Activated naive CD8-positive, alpha-beta T cell treated with anti-CD3 and anti-CD28 coated beads, Interleukin-2, amount 10 ng/mL, durations not matched to agents 7 days and 5 days (primary cell): ENCODE data around the gene MYOZ3. TPM values are rescaled to one million over a fixed set of nuclear protein-coding genes. Genes with fewer than 3 reads are reported as not detected.

Source experiments
- ATAC-seq: fragments of 150-1000 bp; cut with Tn5 transposase; one replicate; pipeline ENCODE4 v1.10.0; 2021; ENCODE audit warnings: low read depth, moderate library complexity
- POLR2A ChIA-PET: fragments of 350-600 bp; sonication (Branson Sonifier 250); formaldehyde crosslinking; loops from one replicate; lab custom pipeline; 2021; ENCODE audit warnings: antibody characterized with exemption; lab: Charles Lee
- DNase-seq: peaks from one replicate; pipeline ENCODE4 v3.0.0; 2021
- H3K27ac Mint-ChIP-seq: one replicate; pipeline ENCODE4 v1.8.0; 2022; ENCODE audit warnings: mild to moderate bottlenecking, mixed read lengths
- H3K27me3 Mint-ChIP-seq: one replicate; pipeline ENCODE4 v1.8.0; 2022; ENCODE audit warnings: mild to moderate bottlenecking, moderate library complexity, mixed read lengths
- H3K36me3 Mint-ChIP-seq: one replicate; pipeline ENCODE4 v1.8.0; 2021; ENCODE audit warnings: mild to moderate bottlenecking, mixed read lengths
- H3K4me1 Mint-ChIP-seq: one replicate; pipeline ENCODE4 v1.8.0; 2021; ENCODE audit warnings: mixed read lengths
- H3K4me3 Mint-ChIP-seq: one replicate; pipeline ENCODE4 v1.8.0; 2022; ENCODE audit warnings: mild to moderate bottlenecking, moderate library complexity, mixed read lengths
- H3K9me3 Mint-ChIP-seq: one replicate; pipeline ENCODE4 v1.8.0; 2021; ENCODE audit warnings: mixed read lengths
- total RNA-seq, 2 experiments: library from RNA; stranded (reverse); gene quantifications; one replicate each; pipeline ENCODE4 v1.2.3, GENCODE V29; 2021

MYOZ3 gene
- total RNA-seq, 2 experiments from 2014 or later: 0.14 TPM; not detected in 1

DNA sequence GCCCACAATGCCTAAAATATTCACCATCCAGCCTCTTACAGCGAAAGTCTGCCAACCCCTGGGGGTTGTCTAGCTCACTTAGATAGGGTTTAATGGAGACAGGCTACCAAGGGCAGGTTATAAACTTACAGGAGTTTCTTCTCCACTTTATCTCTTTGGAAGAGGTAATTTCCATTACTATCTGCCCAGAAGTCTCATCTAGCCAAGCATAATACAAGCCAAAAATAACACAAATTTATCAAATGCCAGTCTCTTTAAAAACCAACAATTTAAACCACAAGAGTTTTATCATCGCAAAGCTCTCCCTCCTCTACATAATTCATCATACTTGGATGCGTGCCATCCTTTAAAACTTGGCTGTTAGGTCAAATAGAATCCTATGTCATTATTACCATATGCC, 33.6 kb downstream of the MYOZ3 start:
- POLR2A ChIA-PET: interaction anchor here (0.9 to 1.1 kb wide), 2 partner anchors 33 to 152 kb away, joined by 3 read pairs; no protein-coding TSS in a partner anchor
- Mint-ChIP-seq H3K4me3 (no peak overlapping the region), H3K9me3 (no peaks in the 10 kb centered on the region), H3K27ac (no peak overlapping the region), H3K36me3 (peaks cover 44% of the 10 kb centered on the region), H3K27me3 (no peaks in the 10 kb centered on the region), H3K4me1 (peaks cover 8% of the 10 kb centered on the region)
- ATAC-seq (no peak), DNase-seq (no peak)

DNA sequence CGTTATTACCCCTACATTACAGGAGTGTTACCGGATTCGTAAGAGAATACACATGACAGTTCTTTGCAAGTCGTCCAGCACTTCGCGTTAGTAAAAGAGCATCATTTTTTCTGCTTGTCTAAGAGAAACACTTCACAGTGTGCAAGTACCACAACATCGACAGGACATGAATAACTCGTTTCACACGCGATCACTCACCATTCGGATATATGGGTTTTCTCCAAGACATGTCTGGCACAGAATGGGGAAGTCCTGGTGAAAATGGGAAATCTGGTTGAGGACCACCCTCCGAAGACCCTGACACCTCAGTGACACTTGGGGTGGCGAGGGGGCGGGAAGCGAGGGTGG, 39.2 kb downstream of the MYOZ3 start:
- Mint-ChIP-seq H3K27ac (no peak overlapping the region), H3K4me1 (peaks cover 7% of the 10 kb centered on the region), H3K9me3 (no peaks in the 10 kb centered on the region), H3K27me3 (no peaks in the 10 kb centered on the region), H3K36me3 (peaks cover 16% of the 10 kb centered on the region), H3K4me3 (no peak overlapping the region)
- ATAC-seq (no peak), DNase-seq (no peak)
- POLR2A ChIA-PET: interaction anchor here (1.0 to 2.7 kb wide), 22 partner anchors 8 to 243 kb away, joined by 3 to 25 read pairs (median 5); partner anchors contain the start of genes DCTN4, IRGM and SMIM3

DNA sequence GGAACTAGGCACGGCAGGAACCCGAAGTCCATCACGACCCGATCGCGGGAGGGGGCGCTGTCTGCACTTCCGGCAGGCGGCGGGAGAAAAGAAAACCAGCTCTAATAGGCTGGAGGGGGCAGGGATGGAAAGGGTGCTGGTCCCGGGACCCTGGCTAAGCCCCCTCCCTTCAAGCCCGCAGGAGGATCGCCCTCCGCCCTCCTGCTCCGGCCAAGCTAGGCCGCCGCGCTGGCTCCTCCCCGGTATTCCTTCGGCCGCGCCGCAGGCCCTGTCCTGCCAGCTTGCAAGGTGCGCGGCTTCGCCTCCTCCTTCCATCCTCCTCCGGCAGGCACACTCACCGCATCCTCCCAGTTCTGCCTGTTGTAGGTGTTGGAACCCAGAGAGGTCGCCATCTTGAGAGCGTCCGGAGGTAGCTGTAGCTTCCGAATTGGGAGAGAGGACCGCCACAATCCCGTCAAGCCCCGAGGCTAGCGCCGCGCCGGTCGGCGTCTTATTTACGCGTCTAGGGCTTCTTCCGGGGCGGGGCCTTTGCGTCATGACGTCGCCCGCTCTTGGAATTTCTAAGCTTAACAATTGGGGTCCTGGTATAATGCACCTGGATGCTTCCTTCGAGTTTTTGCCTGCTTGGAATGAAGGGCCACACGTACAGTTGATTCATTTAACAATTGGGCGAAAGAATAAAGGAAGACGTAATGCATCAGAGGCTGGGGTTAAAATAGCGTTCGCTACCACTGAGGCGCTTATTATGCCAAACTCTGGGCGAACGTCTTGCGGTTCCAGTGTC, 39.7 kb downstream of the MYOZ3 start, which contains the start of gene RBM22:
TSS of gene RBM22 (minus strand) at position 469 of the 784 bp plus-strand sequence. CDS start at position 392, 77 bp downstream.
- no peak within 1 kb of the TSS for H3K4me3 Mint-ChIP-seq
- POLR2A ChIA-PET: interaction anchor here (0.6 to 2.7 kb wide), 27 partner anchors 8 to 552 kb away, joined by 3 to 25 read pairs (median 4); partner anchors contain the start of genes DCTN4, GM2A, IRGM and SMIM3

DNA sequence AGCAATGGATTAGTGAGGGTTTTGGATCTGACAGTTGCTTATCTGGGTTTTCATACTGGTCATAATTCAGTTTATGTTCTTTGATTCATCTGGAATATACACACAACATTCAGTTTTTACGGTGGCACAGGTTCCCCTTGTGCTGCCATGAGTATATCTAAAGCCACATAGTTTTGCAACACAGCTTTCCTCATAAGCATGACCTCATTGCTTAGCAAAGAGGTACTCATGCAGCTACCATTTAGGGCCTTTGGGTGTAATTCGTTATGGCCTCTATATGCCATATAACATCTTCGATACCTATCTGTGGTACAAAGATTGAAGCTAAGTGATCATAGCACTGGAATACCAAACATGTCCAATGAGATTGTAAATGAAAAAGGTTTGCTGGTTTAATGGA, 42.7 kb downstream of the MYOZ3 start:
- POLR2A ChIA-PET: interaction anchor here (1.4 kb wide), 1 partner anchor 143 kb away, joined by 3 read pairs; the partner anchor contains the start of gene IRGM
- DNase-seq (no peak), ATAC-seq (no peak)
- Mint-ChIP-seq H3K36me3 (peaks cover 6% of the 10 kb centered on the region), H3K27ac (no peak overlapping the region), H3K27me3 (no peaks in the 10 kb centered on the region), H3K4me1 (peaks cover 5% of the 10 kb centered on the region), H3K9me3 (no peaks in the 10 kb centered on the region), H3K4me3 (no peak overlapping the region)

More for the DNA sequence above, 39.7 kb downstream of the MYOZ3 start, which contains the start of gene RBM22:
- H3K27me3 Mint-ChIP-seq: no peaks in the 10 kb centered on the region
- DNase-seq: peak; percentile 89
- no peak within 1 kb of the TSS for H3K27ac Mint-ChIP-seq
- peaks cover 7% of the 10 kb centered on the region for H3K4me1 Mint-ChIP-seq
- H3K36me3 Mint-ChIP-seq: peaks cover 12% of the 10 kb centered on the region
- no peaks in the 10 kb centered on the region for H3K9me3 Mint-ChIP-seq
- ATAC-seq: peak; percentile 97

DNA sequence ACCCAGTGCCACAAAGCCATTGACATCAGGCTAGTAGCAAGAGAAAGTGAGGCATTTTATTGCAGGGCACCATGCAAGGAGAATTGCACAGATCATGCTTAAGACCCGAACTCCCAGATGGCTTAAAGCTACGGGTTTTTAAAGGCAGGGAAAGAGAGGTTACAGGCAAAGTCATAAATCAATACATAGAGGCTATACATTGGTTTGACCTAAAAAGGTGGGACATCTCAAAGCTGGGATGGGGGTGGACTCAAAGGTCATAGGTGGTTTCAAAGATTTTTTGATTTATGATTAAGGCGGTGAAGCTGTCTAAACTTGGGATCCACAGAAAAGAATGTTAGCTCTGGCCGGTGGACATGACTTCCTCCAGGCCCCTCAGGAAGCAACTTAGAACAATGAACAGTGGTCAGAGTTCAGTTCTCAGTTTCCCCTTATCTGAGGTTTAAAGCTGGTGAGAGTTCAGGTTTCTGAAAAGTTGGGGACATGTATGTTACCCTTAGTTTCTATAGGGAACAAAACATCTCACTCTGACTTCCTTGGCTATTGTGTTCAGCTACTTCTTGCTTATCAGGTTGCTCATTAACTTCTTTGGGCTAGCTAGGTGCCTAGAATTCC, 45.8 kb downstream of the MYOZ3 start:
- ATAC-seq (no peak), DNase-seq (no peak)
- Mint-ChIP-seq H3K4me1 (peaks cover 3% of the 10 kb centered on the region), H3K4me3 (no peak overlapping the region), H3K27ac (no peak overlapping the region), H3K9me3 (no peaks in the 10 kb centered on the region), H3K36me3 (peaks cover 7% of the 10 kb centered on the region), H3K27me3 (no peaks in the 10 kb centered on the region)
- POLR2A ChIA-PET: no interaction called here

DNA sequence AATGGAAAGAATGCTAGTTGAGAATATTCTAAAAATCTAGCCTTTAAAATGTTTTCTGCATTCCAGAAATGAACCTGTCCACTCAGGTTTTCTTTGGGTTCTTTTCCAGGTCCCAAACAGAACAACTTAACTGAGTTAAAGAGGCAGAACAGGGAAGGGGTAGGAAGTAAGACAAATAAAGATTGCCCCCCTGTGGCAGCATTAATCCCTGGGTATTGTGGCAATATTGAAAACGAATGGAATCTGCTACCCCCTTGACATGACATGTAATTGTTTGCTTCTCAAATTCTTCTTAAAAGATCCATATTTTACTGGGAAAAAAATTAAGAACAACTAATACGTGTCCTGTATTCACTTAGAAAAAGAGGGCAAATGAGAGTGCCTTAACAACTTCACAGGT, 49.1 kb downstream of the MYOZ3 start:
- Mint-ChIP-seq H3K36me3 (peaks cover 7% of the 10 kb centered on the region), H3K4me3 (no peak overlapping the region)

DNA sequence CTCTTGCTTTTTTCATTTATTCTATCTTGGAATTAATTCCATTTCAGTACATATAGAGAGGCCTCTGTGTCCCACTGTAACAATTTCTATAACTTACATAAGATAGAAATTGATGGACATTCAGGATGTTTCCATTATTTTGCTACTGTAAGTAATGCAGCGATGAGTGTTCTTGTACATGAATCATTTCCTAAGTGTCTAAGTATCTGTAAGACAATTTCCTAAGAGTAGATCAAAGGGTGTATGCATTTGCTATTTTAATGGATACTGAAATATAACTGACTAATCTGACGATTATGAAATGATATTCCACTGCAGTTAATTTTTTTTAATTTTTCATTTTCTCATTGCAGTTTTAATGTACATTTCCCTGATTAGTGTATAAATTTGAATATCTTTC, 62.8 kb downstream of the MYOZ3 start:
- no peak for DNase-seq
- peaks cover 34% of the 10 kb centered on the region for H3K36me3 Mint-ChIP-seq
- H3K4me1 Mint-ChIP-seq: no peaks in the 10 kb centered on the region

More for the DNA sequence above, 49.1 kb downstream of the MYOZ3 start:
- DNase-seq (no peak), ATAC-seq (no peak)
- H3K27ac Mint-ChIP-seq: no peak overlapping the region
- H3K9me3 Mint-ChIP-seq: no peaks in the 10 kb centered on the region
- POLR2A ChIA-PET: interaction anchor here (1.6 kb wide), 1 partner anchor 10 kb away, joined by 4 read pairs; the partner anchor contains the start of gene RBM22
- H3K4me1 Mint-ChIP-seq: peaks cover 1% of the 10 kb centered on the region
- H3K27me3 Mint-ChIP-seq: no peaks in the 10 kb centered on the region

More for the DNA sequence above, 62.8 kb downstream of the MYOZ3 start:
- Mint-ChIP-seq H3K27me3 (no peaks in the 10 kb centered on the region), H3K27ac (no peak overlapping the region), H3K4me3 (no peak overlapping the region), H3K9me3 (no peaks in the 10 kb centered on the region)
- no peak for ATAC-seq
- POLR2A ChIA-PET: no interaction called here

Other genes with a start within 250 kb of the MYOZ3 start
- 100 to 1,000 TPM; 341 to 350 TPM for gene CD74, start 248.3 kb upstream of the MYOZ3 start, total RNA-seq
- gene RPS14, start 211.5 kb upstream of the MYOZ3 start, total RNA-seq: 1,000 to 10,000 TPM; 2,811 to 2,872 TPM
- 1 to 10 TPM; 1.0 to 1.9 TPM for gene NDST1, start 153.1 kb upstream of the MYOZ3 start, total RNA-seq
- under 1 TPM; 0.25 to 0.28 TPM for gene SYNPO, start 20.6 kb upstream of the MYOZ3 start, total RNA-seq
- 10 to 100 TPM; 72.9 to 74.6 TPM for gene RBM22, start 39.8 kb downstream of the MYOZ3 start, total RNA-seq
- gene DCTN4, start 97.8 kb downstream of the MYOZ3 start, total RNA-seq: 10 to 100 TPM; 43.2 to 43.3 TPM
- 10 to 100 TPM; 15.7 to 16.8 TPM for gene SMIM3, start 117.5 kb downstream of the MYOZ3 start, total RNA-seq
- gene IRGM, start 185.3 kb downstream of the MYOZ3 start, total RNA-seq: 1 to 10 TPM; 4.4 to 4.6 TPM
- 1 to 10 TPM; 1.1 to 1.5 TPM for gene ZNF300, start 243.7 kb downstream of the MYOZ3 start, total RNA-seq